AG10803 (cell line): ENCODE data around the gene PTTG1.

Experiments
- DNase-seq: peaks from one replicate; pipeline ENCODE4 v3.0.0; 2010; ENCODE audit warnings: low read depth
- H3K4me3 ChIP-seq: 2 replicates; pipeline ENCODE4 v1.5.1; 2011; ENCODE audit warnings: mild to moderate bottlenecking, low read length, control low read depth
- CTCF ChIP-seq: conservative IDR thresholded peaks from 2 replicates; pipeline ENCODE4 v1.5.1; 2011; ENCODE audit warnings: mild to moderate bottlenecking, low read length, control low read depth, inconsistent platforms

PTTG1 gene

DNA sequence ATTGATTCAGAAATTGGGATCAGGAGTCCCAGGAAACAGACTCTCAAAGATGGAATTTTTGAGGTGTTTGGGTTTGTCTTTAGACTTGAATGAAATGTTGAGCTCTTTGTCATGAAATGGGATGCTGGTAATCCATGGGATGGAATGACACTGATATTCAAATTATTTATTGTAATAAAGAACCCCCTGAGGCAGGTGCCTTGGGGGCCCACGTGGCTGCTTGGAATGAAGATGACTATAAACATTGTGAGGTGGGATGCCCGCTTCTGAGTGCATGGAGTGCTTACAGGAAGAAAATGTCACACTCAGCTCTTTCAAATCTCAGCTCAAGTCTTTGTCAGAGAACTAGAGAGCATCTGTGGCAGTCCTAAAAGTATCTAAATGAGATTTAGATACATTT lies 41.6 kb upstream of the PTTG1 start:
- DNase-seq = no peak
- no peak for TF ChIP-seq CTCF
- H3K4me3 ChIP-seq = no peak overlapping the region

DNA sequence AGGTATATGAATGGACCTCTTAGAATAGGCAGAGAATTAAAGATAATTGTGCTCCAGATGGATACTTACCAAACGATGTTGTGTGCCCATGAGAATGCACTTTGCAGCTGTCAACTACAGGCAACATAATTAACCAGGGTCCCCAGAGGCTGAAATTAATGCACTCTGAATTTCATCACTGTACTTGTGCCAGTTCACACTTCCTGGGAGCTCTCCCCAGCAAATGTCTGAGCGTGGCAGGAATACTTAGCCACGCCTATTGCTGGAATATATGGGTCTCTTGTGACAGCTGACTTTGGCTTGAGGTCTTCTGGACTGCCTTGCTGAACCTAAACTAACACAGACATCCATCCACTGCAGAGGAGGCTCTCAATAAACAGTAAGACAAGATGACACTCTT lies 39.3 kb upstream of the PTTG1 start:
- no peak overlapping the region for H3K4me3 ChIP-seq
- no peak for TF ChIP-seq CTCF
- no peak for DNase-seq

DNA sequence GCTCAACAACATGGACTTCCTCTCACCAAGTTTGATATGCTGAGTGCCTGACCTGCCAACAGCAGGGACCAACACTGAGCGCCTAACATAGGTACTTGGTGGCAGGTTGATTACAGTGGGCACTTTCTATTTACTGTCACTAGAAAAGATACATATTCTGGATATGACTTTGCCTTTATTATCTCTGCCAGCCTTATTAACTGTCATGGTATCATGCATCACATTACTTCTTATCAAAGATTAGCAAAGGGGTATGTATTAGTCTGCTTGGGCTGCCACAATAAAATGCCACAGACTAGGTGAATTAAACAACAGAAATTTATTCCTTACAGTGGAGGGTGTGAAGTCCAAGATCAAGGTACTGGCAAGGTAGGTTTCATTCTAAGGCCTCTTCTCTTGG lies 37.0 kb upstream of the PTTG1 start:
- TF ChIP-seq CTCF = no peak
- no peak for DNase-seq
- no peak overlapping the region for H3K4me3 ChIP-seq

DNA sequence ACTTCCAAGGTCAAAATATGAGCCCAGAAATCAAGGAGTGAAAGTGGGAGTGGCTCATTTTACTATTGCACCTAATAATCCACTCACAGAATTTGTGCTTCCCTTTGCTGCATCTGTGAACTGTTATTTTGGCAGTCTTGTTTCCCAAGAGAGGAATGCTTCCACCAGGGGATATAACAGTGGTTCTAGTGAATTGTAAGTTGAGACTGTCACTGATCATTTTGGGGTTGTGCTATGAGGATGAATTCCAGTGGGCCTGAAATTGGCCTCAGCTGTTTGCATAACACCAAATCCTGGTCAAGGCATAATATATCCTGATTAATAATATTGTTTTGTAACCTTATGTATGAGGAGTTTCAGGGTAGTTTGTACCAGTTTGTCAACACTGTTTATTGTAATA lies 36.2 kb upstream of the PTTG1 start:
- TF ChIP-seq CTCF = no peak
- no peak overlapping the region for H3K4me3 ChIP-seq
- DNase-seq = peak; percentile 28

DNA sequence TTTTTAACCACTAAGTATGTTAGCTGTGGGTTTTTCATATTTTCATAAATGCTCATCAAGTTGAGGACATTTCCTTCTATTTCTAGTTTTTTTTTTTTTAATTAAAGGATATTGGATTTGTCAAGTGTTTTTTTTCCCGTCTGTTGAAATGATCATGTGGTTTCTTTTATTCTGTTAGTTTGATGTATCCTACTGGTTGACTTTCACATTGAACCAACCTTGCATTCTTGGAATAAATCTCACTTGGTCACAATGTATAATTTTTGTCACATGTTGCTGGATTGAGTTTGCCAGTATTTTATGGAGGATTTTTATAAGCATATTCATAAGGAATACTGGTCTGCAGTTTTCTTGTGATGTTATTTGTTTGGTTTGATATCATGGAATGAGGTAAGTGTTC lies 34.2 kb upstream of the PTTG1 start:
- no peak overlapping the region for H3K4me3 ChIP-seq
- DNase-seq = no peak
- no peak for TF ChIP-seq CTCF

DNA sequence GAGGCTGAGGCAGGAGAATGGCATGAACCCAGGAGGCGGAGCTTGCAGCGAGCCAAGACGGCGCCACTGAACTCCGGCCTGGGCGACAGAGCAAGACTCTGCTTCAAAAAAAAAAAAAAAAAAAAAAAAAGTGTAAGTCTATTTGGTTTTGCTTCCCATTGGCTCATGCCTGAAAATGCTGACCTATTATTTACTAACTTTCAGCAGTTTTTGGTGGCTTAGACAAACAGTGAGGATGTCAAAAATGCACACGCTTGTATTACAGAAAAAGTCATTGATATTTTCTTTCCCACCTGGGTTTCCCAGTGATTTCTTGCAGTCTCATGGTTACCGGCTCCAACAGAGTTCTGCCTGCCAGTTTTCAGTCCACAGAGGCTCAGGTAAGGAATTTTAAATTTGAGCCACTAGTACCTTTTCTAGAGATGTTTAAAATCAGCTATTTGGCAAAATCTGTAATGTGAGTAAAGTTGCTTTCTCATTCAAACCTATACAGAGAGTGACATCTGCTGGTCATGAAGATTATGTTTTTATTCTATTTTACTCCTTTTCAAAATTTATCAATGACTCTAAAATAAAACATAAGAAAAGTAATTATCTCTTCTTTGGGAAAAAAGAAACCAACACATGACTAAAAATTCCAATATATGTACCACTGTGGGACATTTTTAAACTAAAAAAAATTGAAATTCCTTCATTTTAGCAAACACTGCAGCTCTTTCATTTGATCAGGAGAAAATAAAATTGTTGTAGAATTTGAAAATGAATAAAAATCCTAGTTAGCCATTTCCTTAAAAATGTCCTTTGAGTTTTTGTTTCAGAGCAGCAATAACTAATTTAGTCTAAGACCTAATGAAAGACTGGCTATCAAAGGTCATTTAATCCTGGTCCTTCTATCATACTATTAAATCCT lies 30.6 kb upstream of the PTTG1 start:
- peak; percentile 61 for TF ChIP-seq CTCF
- H3K4me3 ChIP-seq = no peak overlapping the region
- DNase-seq = peak; percentile 43

GRCh38 chr5:160395111-160395510 lies 26.5 kb upstream of the PTTG1 start:
- no peak overlapping the region for H3K4me3 ChIP-seq
- DNase-seq = no peak
- no peak for TF ChIP-seq CTCF
